GM21717 (cell line): ENCODE results near the gene HS3ST3A1.
"Not testable (repeated sequence)": the region's sequence is repeated elsewhere in the genome, so short reads cannot be mapped to it uniquely, and the experiment has no call there.

Experiments used
- ATAC-seq: cut with Tn5 transposase; IDR thresholded peaks from one replicate; pipeline ENCODE4 v1.9.1; 2021; ENCODE audit warnings: mild to moderate bottlenecking, moderate library complexity; ENCODE audit not compliant: unreplicated experiment

The HS3ST3A1 gene

DNA sequence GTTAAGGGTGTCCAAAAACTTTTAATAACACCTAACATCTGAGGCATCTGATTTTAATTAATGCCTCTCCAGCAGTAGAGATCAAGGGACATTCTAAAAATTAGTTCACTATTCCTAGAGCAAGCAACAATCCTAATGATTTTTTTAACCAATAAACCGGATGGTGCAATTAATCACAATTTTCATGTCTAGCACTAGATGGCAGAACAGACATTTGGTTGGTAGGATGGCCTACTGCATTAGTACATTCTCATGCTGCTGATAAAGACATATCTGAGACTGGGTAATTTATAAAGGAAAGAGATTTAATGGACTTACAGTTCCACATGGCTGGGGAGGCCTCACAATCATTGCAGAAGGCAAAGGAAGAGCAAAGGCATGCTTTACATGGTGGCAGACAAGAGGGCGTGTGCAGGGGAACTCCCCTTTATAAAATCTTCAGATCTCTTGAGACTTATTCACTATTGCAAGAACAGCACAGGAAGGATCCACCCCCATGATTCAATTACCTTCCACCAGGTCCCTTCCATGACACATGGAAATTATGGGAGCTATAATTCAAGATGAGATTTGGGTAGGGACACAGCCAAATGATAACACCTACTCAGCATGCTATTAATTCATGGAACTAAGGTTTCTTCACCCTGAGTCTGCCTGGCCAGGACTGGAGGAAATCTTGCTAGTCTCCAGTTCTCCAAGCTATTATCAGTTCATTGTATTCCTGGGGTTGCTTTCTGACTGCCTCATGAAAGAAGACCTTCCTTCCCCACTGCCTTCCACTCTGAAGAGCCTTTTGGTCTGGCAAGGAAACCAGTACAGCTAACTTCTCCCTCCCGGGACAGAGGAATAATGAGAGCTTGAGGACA lies 24.8 kb downstream of the HS3ST3A1 start:
- no peak for ATAC-seq

DNA sequence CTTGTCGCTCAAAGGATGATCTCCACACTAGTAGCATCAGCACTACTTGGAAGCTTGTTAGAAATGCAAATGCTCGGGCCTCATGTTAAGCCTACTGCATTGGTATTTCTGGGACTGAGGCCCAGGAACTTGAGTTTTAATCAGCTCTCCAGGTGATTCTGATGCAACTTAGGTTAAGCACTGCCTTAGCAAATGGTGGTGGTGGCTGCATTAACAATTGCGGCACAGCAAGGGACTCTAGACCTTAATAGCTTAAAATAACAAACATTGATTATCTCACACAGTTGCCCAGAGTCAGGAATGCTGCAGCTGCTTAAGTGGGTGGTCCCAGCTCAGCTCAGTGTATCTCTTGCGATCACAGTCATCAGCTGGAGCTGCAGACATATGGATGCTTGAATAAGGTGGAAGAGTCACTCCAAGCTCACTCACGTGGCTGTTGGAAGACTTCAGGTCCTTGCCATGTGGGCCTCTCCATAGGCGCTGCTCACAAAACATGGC lies 25.8 kb downstream of the HS3ST3A1 start:
- ATAC-seq: no peak

- ATAC-seq: no peak
Observed at GRCh38 chr17:13575466-13575865, 26.3 kb downstream of the HS3ST3A1 start.

DNA sequence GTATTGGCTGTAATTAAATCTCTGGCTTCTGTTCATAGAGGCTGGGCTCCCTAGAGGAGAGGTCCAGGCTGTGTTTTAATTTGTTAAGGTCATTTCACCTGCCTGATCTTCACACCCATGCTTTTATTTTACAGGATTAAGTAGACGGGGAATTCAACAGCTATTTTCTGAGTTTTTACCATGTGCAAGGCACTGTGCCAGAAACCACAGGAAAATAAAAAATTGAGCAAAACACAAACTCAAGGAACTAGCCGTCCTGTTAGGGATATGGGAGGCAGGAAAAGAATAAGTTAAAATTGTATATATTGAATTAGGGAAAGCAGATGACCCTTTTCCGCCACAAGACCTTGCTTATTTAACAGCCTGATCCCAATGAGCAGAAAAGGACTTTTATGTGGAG lies 29.1 kb downstream of the HS3ST3A1 start:
- ATAC-seq: no peak

GRCh38 chr17:13569398-13570123 lies 32.2 kb downstream of the HS3ST3A1 start:
- no peak for ATAC-seq

DNA sequence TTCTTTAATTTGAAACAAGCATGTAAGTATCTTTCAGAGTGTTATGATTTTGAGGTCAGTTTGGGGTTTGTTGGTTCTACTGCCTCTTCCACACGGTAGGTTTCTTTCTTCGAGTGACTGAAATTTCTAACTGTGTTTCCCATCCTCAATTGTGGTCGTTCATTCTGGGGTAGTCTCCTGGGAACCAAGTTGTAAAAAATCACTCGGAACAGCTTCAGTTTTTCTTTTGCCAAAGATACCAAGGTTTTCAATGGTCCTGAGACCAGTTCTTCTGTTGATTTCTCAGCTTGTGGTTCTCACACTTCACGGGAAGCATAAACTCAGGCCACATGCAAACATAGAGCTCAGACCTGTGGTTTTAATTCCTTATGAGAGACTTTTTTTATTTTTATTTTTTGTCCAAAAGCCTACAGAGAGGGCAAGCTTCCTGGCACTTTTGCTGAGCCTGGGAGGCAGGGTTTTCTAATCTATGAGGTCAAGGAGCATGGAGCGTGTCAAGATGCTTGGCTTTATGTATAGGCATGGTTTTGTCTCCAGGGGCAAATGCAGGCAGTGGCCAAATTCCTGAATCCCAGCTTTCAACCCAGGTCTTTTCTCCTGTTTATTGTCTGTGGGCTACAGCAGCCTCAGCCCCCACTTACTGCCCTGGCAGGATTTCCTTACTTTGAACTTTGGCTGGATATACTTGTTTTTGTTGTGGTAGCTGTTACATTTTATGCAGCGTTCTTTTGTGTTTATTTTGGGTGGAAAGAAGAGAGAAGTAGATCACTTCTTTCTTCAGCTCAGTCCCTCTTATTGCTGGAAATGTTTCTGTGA lies 32.9 kb downstream of the HS3ST3A1 start:
- no peak for ATAC-seq

- no peak for ATAC-seq
Observed at GRCh38 chr17:13563866-13564265, 37.9 kb downstream of the HS3ST3A1 start.

- no peak for ATAC-seq
Observed at GRCh38 chr17:13562271-13562800, 39.4 kb downstream of the HS3ST3A1 start.

DNA sequence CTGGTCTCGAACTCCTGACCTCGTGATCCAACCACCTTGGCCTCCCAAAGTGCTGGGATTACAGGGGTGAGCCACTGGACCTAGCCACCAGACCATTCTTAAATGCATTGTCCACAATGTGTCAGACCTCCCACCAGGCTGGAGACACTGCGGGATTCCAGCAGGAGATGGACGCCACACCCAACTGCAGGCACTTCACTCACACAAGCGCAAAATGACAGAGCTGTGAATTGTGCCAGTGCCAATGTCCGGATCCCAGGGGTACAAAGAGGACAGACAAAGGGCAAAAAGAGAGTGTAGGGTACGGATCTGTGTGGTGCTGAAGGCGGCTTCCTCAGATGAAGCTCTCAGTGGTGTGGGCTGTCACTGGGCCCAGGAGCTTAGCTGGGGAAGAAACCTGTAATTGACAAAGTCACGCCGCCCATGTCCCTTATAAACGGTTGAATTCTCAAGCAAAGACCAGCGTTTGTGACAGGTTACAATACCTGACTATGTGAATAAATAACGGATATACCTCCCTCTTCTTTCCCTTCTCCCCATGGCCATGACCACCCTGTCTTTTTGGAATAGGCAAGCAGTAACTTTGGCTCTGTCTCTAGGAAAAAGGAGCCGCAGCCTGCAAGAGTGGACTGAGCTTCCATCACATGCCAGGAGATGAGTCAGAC lies 40.0 kb downstream of the HS3ST3A1 start:
- no peak for ATAC-seq

DNA sequence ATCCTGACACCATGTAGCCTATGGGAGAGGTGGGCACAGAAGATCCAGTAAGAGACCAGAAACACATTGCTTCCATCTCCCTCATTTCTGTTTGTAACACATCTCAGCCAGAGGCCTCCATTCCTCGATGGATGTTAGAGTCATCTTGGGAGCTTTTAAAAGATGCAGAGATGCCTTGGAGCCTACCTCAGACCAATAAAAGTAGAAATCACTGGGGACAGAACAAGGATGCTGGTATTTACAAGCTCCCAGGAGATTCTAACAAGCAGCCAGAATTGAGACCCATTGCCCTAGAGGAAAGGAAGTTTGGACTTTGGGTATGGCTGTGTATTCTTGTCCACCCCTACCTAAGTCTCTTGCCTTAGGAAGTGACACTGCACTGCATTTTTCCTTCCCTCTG lies 40.8 kb downstream of the HS3ST3A1 start:
- ATAC-seq: no peak

- no peak for ATAC-seq
Observed at GRCh38 chr17:13558588-13558987, 43.1 kb downstream of the HS3ST3A1 start.

DNA sequence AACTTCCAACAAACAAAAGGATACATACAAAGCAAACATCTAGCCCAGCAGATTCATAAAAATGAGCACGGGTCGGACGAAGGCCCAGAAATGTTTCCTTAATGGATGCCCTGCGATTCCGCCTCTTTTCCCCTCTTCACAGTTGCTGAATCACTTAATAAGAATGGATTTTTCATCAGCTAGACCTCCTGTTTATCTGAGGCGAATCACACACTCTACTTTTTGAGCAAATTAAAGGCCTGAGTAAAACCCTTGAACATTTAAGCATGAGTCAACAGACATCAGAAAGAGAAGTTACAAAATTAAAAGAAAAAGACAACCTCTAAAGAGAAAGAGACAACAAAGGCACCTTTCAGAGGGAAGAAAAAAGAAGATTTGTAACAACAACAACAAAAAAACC lies 44.7 kb downstream of the HS3ST3A1 start:
- ATAC-seq: no peak

DNA sequence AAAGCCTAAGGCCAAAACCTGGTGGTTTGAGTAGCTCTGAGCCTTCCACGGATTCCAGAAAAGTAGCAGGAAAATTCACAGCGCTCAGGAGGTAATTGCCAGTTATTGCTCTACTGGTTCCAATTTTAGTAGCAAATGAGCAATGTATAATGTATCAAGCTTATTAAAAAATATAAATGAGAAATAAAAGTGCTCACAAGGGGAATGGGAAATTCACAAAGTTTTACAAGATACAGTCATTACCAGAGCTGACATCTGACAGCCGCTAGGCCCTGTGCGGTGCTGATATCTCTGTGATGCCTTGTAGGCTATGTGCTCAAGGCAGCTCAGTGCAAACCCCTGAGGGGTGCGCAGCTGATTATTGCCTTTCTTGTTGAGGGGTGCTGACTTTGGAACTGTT lies 47.5 kb downstream of the HS3ST3A1 start:
- ATAC-seq: no peak

DNA sequence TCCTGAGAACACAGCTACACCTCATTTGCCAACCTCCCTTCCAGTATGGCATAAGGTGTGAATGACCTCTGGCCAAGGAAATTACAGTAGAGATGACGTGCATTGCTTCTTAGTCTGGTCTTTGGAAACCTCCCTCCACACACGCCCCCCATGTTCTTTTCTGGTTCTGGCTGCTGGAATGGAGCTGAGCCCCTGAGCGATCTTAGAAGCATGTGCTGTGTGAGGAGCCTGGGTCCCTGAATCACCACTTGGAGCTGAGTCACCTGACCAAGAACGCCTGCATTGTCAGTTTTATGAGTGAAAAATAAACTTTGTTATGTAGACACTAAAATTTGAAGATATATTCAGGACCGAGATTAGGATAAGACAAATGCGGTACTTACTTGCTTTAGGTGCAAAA lies 51.4 kb downstream of the HS3ST3A1 start:
- ATAC-seq: no peak

- ATAC-seq: not testable (repeated sequence)
Observed at GRCh38 chr17:13548576-13548975, 53.2 kb downstream of the HS3ST3A1 start.

DNA sequence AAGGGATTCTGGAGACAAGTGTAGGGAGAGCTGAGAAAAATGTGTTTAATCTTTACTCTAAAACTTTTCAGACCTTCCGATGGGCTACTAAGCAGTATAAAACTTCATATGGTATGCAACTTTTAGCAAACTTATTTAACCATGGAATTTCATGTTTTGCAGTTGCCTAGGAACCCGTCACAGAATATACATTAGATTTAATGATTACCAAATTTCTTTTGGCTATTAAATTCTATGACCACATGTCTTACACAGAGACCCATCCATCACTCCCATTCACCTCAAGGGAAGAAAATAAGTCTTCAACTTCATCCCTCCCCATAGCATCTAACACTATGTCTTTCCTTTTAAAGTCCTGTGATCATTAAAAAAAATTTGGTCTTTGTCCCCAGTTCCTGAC lies 54.9 kb downstream of the HS3ST3A1 start:
- ATAC-seq: no peak

- ATAC-seq: no peak
Observed at GRCh38 chr17:13545941-13546340, 55.8 kb downstream of the HS3ST3A1 start.

- ATAC-seq: no peak
Observed at GRCh38 chr17:13544765-13545164, 57.0 kb downstream of the HS3ST3A1 start.

DNA sequence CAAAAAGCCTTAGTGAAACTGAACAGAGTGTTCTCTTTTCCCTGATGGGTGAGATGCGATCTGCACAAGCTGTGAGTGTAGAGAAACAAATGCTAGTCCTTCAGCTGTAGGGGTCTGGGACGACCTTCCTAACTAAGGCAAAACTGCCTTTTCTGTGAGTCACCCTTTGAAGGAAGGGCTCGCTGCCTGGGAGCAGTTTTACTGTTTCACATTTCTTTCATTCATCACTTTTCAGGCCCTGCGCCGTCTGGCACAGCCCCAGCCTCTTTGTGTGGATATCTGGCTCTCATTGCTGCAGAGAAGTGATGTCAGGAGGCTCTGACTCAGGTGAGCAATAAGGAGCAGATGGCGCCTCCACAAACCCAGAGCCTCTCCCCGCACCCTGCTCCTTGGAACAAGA lies 57.4 kb downstream of the HS3ST3A1 start:
- no peak for ATAC-seq

DNA sequence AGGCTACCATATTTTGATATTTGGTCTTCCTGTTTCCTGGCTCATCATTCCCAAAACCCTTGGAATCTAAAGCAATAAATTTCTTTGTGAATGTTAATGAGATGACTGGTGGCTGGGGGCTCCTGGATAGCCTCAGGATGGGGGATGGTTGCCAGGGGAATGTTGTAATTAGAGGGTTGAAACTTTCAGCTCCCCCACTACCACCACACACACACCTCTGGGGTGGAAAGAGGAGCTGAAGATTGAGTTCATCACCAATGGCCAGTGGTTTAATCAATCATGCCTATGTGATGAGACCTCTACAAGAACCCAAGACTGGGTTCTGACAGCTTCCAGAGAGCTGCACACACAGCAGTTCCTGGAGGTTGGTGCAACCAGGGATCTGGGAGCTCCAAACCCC lies 59.1 kb downstream of the HS3ST3A1 start:
- no peak for ATAC-seq
